GM12865 (cell line): ENCODE results near the gene FRMD3.

ENCODE experiments used
- DNase-seq: peaks from one replicate; pipeline ENCODE4 v3.0.0; 2010; ENCODE audit warnings: low read depth
- H3K4me3 ChIP-seq: 2 replicates; pipeline ENCODE4 v1.5.1; 2011; ENCODE audit warnings: mild to moderate bottlenecking, low read depth, low read length, control low read depth
- TF ChIP-seq, protein P1 (sequence below): IDR thresholded peaks from 2 replicates; pipeline ENCODE4 v1.5.1; 2011; ENCODE audit warnings: low read length, control low read depth, low read depth, inconsistent platforms; ENCODE audit not compliant: insufficient read depth; ENCODE audit errors: missing control alignments

The FRMD3 gene

GRCh38 chr9:83544002-83544698, 5.9 kb upstream of the FRMD3 start:
- H3K4me3 ChIP-seq: no peak overlapping the region
- TF ChIP-seq, protein P1, sequence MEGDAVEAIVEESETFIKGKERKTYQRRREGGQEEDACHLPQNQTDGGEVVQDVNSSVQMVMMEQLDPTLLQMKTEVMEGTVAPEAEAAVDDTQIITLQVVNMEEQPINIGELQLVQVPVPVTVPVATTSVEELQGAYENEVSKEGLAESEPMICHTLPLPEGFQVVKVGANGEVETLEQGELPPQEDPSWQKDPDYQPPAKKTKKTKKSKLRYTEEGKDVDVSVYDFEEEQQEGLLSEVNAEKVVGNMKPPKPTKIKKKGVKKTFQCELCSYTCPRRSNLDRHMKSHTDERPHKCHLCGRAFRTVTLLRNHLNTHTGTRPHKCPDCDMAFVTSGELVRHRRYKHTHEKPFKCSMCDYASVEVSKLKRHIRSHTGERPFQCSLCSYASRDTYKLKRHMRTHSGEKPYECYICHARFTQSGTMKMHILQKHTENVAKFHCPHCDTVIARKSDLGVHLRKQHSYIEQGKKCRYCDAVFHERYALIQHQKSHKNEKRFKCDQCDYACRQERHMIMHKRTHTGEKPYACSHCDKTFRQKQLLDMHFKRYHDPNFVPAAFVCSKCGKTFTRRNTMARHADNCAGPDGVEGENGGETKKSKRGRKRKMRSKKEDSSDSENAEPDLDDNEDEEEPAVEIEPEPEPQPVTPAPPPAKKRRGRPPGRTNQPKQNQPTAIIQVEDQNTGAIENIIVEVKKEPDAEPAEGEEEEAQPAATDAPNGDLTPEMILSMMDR: peak; percentile 82
- DNase-seq: peak; percentile 65

DNA sequence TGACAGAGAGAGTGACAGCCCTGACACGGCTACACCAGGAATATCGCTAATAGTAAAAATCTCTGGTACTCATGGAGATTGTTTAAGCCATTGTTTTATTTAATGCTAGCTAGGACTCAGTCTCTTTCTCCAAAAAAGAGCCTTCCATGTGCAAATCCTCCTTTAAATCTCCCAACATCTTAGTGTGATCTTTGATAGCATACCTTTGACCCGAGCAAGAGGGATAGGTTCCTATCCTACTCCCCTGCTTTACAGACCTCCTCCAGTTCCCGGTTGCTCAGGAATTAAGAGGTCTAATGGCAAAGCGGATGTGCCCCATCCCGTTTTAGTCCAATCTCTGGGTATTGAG, 663 bp upstream of the FRMD3 start:
- TF ChIP-seq, protein P1: no peak
- H3K4me3 ChIP-seq: no peak overlapping the region
- no peak for DNase-seq

GRCh38 chr9:83537331-83538171, 650 bp downstream of the FRMD3 start:
- TF ChIP-seq, protein P1: no peak
- H3K4me3 ChIP-seq: no peak overlapping the region
- no peak for DNase-seq

DNA sequence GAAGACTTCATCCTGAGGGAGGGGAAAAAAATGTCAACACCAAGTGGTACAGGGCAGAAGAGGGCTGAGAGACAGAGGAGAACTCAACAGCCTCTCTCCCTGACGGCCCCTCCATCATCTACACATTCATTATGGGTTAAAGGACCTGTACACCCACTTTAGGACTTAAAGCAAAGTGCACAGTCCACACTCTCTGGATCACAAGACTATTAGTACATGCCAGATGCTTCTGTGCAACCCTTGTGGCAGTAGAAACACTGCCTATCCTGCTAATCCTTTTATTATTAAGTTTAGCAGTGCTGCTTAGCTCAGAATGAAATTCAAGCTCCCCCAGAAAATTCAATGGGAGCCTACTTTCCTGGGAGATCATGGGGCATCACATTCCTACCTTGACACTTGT, 1.9 kb downstream of the FRMD3 start:
- TF ChIP-seq, protein P1: no peak
- H3K4me3 ChIP-seq: no peak overlapping the region
- no peak for DNase-seq

DNA sequence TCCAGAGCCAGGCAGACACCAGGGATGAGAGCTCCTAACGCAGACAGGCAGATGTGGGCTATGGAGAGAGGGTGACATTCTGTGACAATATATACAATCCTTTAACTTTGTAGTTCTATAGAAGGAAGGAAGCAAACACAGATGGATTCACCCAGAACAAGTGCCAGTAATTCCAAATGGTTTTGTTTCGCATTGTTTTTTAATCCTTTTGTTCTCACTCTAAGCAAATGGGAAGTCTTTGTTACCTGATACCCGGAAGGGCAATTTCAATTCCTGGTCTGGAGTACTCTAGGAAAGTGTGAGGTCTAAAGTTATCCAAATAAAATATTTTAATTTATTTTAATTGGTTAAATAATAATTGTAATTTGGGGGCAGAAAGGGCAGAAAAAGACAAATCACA, 2.5 kb downstream of the FRMD3 start:
- DNase-seq: no peak

DNA sequence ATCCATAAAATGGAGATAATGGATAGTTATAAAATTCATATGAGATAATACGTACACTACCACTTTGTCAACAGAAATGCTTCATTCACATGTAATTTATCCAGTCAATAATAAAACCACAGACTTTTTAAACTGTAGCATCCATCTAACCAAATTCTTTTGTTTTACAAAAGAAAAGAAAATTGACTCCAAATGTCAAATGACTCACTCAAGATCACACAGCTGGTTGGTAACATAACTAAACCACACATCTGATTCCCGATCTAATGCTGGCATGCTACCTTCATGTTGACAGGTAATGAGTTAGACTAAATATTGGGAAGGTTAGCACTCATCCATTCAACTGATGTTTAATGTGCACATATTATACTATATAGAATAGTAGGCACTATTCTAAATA, 4.9 kb downstream of the FRMD3 start:
- no peak for DNase-seq
- TF ChIP-seq, protein P1: no peak
- no peak overlapping the region for H3K4me3 ChIP-seq

More for the DNA sequence above, 2.5 kb downstream of the FRMD3 start:
- H3K4me3 ChIP-seq: no peak overlapping the region
- TF ChIP-seq, protein P1: no peak
